Measurements from ENCODE around the gene RXRA. TPM values are rescaled to one million over a fixed set of nuclear protein-coding genes. Genes with fewer than 3 reads are reported as not detected.

Gene RXRA
- total RNA-seq, 1 donor from 2014 or later, result 16.8 TPM

GRCh38 chr9:134436911-134437310, 110.7 kb downstream of the RXRA start:
- H3K36me3 ChIP-seq (ENCODE audit: control insufficient read depth, insufficient read depth, low read length), result peaks cover 20% of the 10 kb centered on the region
- no peak for FAIRE-seq
- no peak for TF ChIP-seq CTCF (IDR thresholded peaks at IDR 0.05; ENCODE audit: insufficient read depth, low read length, severe bottlenecking)

GRCh38 chr9:134437403-134438194, 111.3 kb downstream of the RXRA start:
- H3K4me3 ChIP-seq (ENCODE audit: low read depth, low read length), result no peak overlapping the region
- no peak for FAIRE-seq
- DNase-seq (ENCODE audit: low read depth), result no peak
- no peaks in the 10 kb centered on the region for H3K27me3 ChIP-seq (ENCODE audit: control insufficient read depth, insufficient read depth, low read length)
- TF ChIP-seq CTCF (IDR thresholded peaks at IDR 0.05; ENCODE audit: insufficient read depth, low read length, severe bottlenecking), result no peak
- peaks cover 20% of the 10 kb centered on the region for H3K36me3 ChIP-seq (ENCODE audit: control insufficient read depth, insufficient read depth, low read length)

More at GRCh38 chr9:134436911-134437310, 110.7 kb downstream of the RXRA start:
- H3K4me3 ChIP-seq (ENCODE audit: low read depth, low read length), result no peak overlapping the region
- no peak for DNase-seq (ENCODE audit: low read depth)
- no peaks in the 10 kb centered on the region for H3K27me3 ChIP-seq (ENCODE audit: control insufficient read depth, insufficient read depth, low read length)

- FAIRE-seq (no peak), DNase-seq (ENCODE audit: low read depth) (no peak)
- no peaks in the 10 kb centered on the region for H3K27me3 ChIP-seq (ENCODE audit: control insufficient read depth, insufficient read depth, low read length)
- peaks cover 20% of the 10 kb centered on the region for H3K36me3 ChIP-seq (ENCODE audit: control insufficient read depth, insufficient read depth, low read length)
- no peak overlapping the region for H3K4me3 ChIP-seq (ENCODE audit: low read depth, low read length)
- TF ChIP-seq CTCF (IDR thresholded peaks at IDR 0.05; ENCODE audit: insufficient read depth, low read length, severe bottlenecking), result peak; percentile 65
Observed at GRCh38 chr9:134438195-134438788, 112.0 kb downstream of the RXRA start.

GRCh38 chr9:134439368-134439784, 113.1 kb downstream of the RXRA start:
- DNase-seq (ENCODE audit: low read depth) (no peak), FAIRE-seq (no peak)
- H3K36me3 ChIP-seq (ENCODE audit: control insufficient read depth, insufficient read depth, low read length), result peaks cover 11% of the 10 kb centered on the region
- H3K4me3 ChIP-seq (ENCODE audit: low read depth, low read length), result no peak overlapping the region
- no peaks in the 10 kb centered on the region for H3K27me3 ChIP-seq (ENCODE audit: control insufficient read depth, insufficient read depth, low read length)
- no peak for TF ChIP-seq CTCF (IDR thresholded peaks at IDR 0.05; ENCODE audit: insufficient read depth, low read length, severe bottlenecking)

GRCh38 chr9:134440636-134441226, 114.5 kb downstream of the RXRA start:
- Histone ChIP-seq H3K4me3 (ENCODE audit: low read depth, low read length) (no peak overlapping the region), H3K36me3 (ENCODE audit: control insufficient read depth, insufficient read depth, low read length) (peaks cover 11% of the 10 kb centered on the region), H3K27me3 (ENCODE audit: control insufficient read depth, insufficient read depth, low read length) (no peaks in the 10 kb centered on the region)
- DNase-seq (ENCODE audit: low read depth) (no peak), FAIRE-seq (no peak)
- no peak for TF ChIP-seq CTCF (IDR thresholded peaks at IDR 0.05; ENCODE audit: insufficient read depth, low read length, severe bottlenecking)

Data from bronchial epithelial cell (primary cell).